Keratinocyte (primary cell): ENCODE data around the gene ENTHD1. TPM values are rescaled to one million over a fixed set of nuclear protein-coding genes. Genes with fewer than 3 reads are reported as not detected.

Source experiments
- DNase-seq: peaks from one replicate; pipeline ENCODE4 v3.0.0-alpha.2; 2011; ENCODE audit warnings: low read depth, missing footprints, low spot score
- FAIRE-seq: peaks from 2 replicates; lab custom pipeline; 2011; peaks lifted over from hg19 to GRCh38; lab: Jason Lieb, UNC
- H2AFZ ChIP-seq: 2 replicates; pipeline ENCODE4 v1.6.0; 2012; ENCODE audit warnings: low read length, control low read depth, inconsistent platforms; ENCODE audit not compliant: control insufficient read depth
- H3K27ac ChIP-seq: 2 replicates; pipeline ENCODE4 v1.5.1; 2011; ENCODE audit warnings: low read length; ENCODE audit not compliant: control insufficient read depth, insufficient read depth
- H3K27me3 ChIP-seq: 3 replicates; pipeline ENCODE4 v1.6.0; 2011; ENCODE audit warnings: low read length; ENCODE audit not compliant: control insufficient read depth, insufficient read depth; ENCODE audit errors: extremely low read depth
- H3K36me3 ChIP-seq, 2 experiments: 2 replicates in 1 of 2; 3 replicates in 1 of 2; pipeline ENCODE4 v1.5.1; 2011; ENCODE audit warnings: low read length in 2 of 2, mild to moderate bottlenecking in 1 of 2; ENCODE audit not compliant: control insufficient read depth in 2 of 2, insufficient read depth in 2 of 2; ENCODE audit errors: extremely low read depth in 1 of 2
- H3K4me1 ChIP-seq: 3 replicates; pipeline ENCODE4 v1.5.1; 2011; ENCODE audit warnings: low read length; ENCODE audit not compliant: control insufficient read depth, insufficient read depth; ENCODE audit errors: extremely low read depth
- H3K4me2 ChIP-seq: 3 replicates; pipeline ENCODE4 v1.6.0; 2011; ENCODE audit warnings: low read depth, low read length; ENCODE audit not compliant: control insufficient read depth, insufficient read depth; ENCODE audit errors: extremely low read depth
- H3K4me3 ChIP-seq, 3 experiments: fragments of 200-600 bp in 1 of 3; sonication (generic) in 1 of 3; 2 replicates in 2 of 3; 3 replicates in 1 of 3; pipeline ENCODE4 v1.5.1; 2011 to 2016; ENCODE audit warnings: low read length in 3 of 3, mild to moderate bottlenecking in 3 of 3, control low read depth in 2 of 3, inconsistent platforms in 1 of 3, low read depth in 1 of 3, mixed read lengths in 1 of 3, mixed run types in 1 of 3, moderate library complexity in 1 of 3; ENCODE audit not compliant: control insufficient read depth in 2 of 3, insufficient read depth in 2 of 3; ENCODE audit errors: extremely low read depth in 1 of 3
- H3K79me2 ChIP-seq: 2 replicates; pipeline ENCODE4 v1.6.0; 2012; ENCODE audit warnings: low read length; ENCODE audit not compliant: control insufficient read depth, insufficient read depth
- H3K9ac ChIP-seq: 3 replicates; pipeline ENCODE4 v1.6.0; 2011; ENCODE audit warnings: low read length; ENCODE audit not compliant: control insufficient read depth, insufficient read depth; ENCODE audit errors: extremely low read depth
- H3K9me1 ChIP-seq: 3 replicates; pipeline ENCODE4 v1.6.0; 2011; ENCODE audit warnings: low read length; ENCODE audit not compliant: control insufficient read depth, insufficient read depth; ENCODE audit errors: extremely low read depth
- H3K9me3 ChIP-seq: 2 replicates; pipeline ENCODE4 v1.5.1; 2012; ENCODE audit warnings: low read depth, low read length; ENCODE audit not compliant: control insufficient read depth
- H4K20me1 ChIP-seq: 3 replicates; pipeline ENCODE4 v1.6.0; 2011; ENCODE audit warnings: low read length; ENCODE audit not compliant: control insufficient read depth, insufficient read depth; ENCODE audit errors: extremely low read depth
- CTCF ChIP-seq, 3 experiments: IDR thresholded peaks in 1 of 3; conservative IDR thresholded peaks in 1 of 3; optimal IDR thresholded peaks in 1 of 3; 2 replicates in 2 of 3; 3 replicates in 1 of 3; pipeline versions ENCODE3 to v1.5.1; 2011; ENCODE audit warnings: low read length in 3 of 3, mild to moderate bottlenecking in 3 of 3, moderate library complexity in 2 of 3, control low read depth in 1 of 3, inconsistent platforms in 1 of 3; ENCODE audit not compliant: insufficient read depth in 2 of 3; ENCODE audit errors: extremely low read depth in 1 of 3
- EZH2 ChIP-seq: IDR thresholded peaks from one replicate; pipeline ENCODE4 v1.6.1; 2012; ENCODE audit warnings: inconsistent platforms, mild to moderate bottlenecking, low read length, moderate library complexity
- dilution Hi-C: fragments of 300-500 bp; cut with MboI; formaldehyde crosslinking; loops from one replicate; pipeline ENCODE4 v1.7.0; 2020; ENCODE audit warnings: low sequenced_read_pairs; ENCODE audit not compliant: extremely low pct_ligation_motif_present
- polyA plus RNA-seq, 5 experiments: library from polyadenylated mRNA; depleted of rRNA in 3 of 5; stranded (reverse) in 3 of 5; stranded (forward) in 1 of 5; unstranded in 1 of 5; fragments of >200 nt; gene quantifications; 1 replicate in 1 of 5; 2 replicates in 3 of 5; 3 replicates in 1 of 5; pipeline versions ENCODE4 v1.2.1 to v1.2.3, GENCODE V29; 2011 to 2012; ENCODE audit warnings: missing spikeins in 2 of 5, low read depth in 1 of 5, low replicate concordance in 1 of 5

ENTHD1 gene
- polyA plus RNA-seq, 1 donor (not counting 4 experiments of a cell fraction or from before 2014, with no cell fraction given), result not detected

- Histone ChIP-seq H3K4me1 (no peaks in the 10 kb centered on the region), H3K9ac (no peak overlapping the region), H3K27ac (no peak overlapping the region), H3K4me2 (no peak overlapping the region), H3K9me1 (no peaks in the 10 kb centered on the region), H3K9me3 (no peaks in the 10 kb centered on the region), H3K4me3 (no peak overlapping the region), H2AFZ (no peak overlapping the region), H3K79me2 (no peaks in the 10 kb centered on the region), H4K20me1 (no peaks in the 10 kb centered on the region), H3K27me3 (peaks cover 17% of the 10 kb centered on the region), H3K36me3 (no peaks in the 10 kb centered on the region)
- dilution Hi-C loops, result no loop called here
- FAIRE-seq, result no peak
- DNase-seq, result no peak
- TF ChIP-seq EZH2, result no peak
- no peak for TF ChIP-seq CTCF (optimal IDR thresholded peaks at IDR 0.05 in 1 of 3, IDR thresholded peaks at IDR 0.05 in 1 of 3, conservative IDR thresholded peaks at IDR 0.05 in 1 of 3; ENCODE audit: extremely low read depth in 1 of 3, insufficient read depth in 2 of 3, low read length in 3 of 3)
These were observed 60.9 kb downstream of the ENTHD1 start for GRCh38 chr22:39832627-39833074.

- Histone ChIP-seq H3K9me3 (no peaks in the 10 kb centered on the region), H3K9me1 (no peaks in the 10 kb centered on the region), H4K20me1 (no peaks in the 10 kb centered on the region), H3K27ac (no peak overlapping the region), H3K27me3 (no peaks in the 10 kb centered on the region), H3K79me2 (no peaks in the 10 kb centered on the region), H3K4me1 (peaks cover 4% of the 10 kb centered on the region), H2AFZ (no peak overlapping the region), H3K4me2 (no peak overlapping the region), H3K36me3 (no peaks in the 10 kb centered on the region), H3K9ac (no peak overlapping the region), H3K4me3 (no peak overlapping the region)
- dilution Hi-C loops, result no loop called here
- FAIRE-seq (no peak), DNase-seq (no peak)
- TF ChIP-seq CTCF (optimal IDR thresholded peaks at IDR 0.05 in 1 of 3, IDR thresholded peaks at IDR 0.05 in 1 of 3, conservative IDR thresholded peaks at IDR 0.05 in 1 of 3; ENCODE audit: extremely low read depth in 1 of 3, insufficient read depth in 2 of 3, low read length in 3 of 3) (no peak), EZH2 (no peak)
These were observed 67.9 kb downstream of the ENTHD1 start for GRCh38 chr22:39825661-39826102.
